HepG2 (cell line): ENCODE data around the gene BGN. TPM values are rescaled to one million over a fixed set of nuclear protein-coding genes. Genes with fewer than 3 reads are reported as not detected.

ENCODE experiments used
- ATAC-seq: fragments of 200-7000 bp; cut with Tn5 transposase; 3 replicates; pipeline ENCODE4 v1.9.1; 2020; ENCODE audit warnings: mild to moderate bottlenecking, moderate library complexity
- BruUV-seq: library from RNA; stranded (reverse); fragments of 400-500 nt; replicated peaks from 2 replicates; lab custom pipeline; 2021; lab: Mats Ljungman, UMichigan
- CTCF ChIA-PET: fragments of 300-600 bp; formaldehyde crosslinking; extraction: SDS; loops from one replicate; lab custom pipeline; 2021; ENCODE audit warnings: low total read pairs, inconsistent platforms, low intra/inter-chr PET ratio; lab: Yijun Ruan, JAX
- POLR2A ChIA-PET: fragments of 350-600 bp; sonication (Branson Sonifier 250); formaldehyde crosslinking; loops from one replicate; lab custom pipeline; 2020; ENCODE audit warnings: antibody characterized with exemption, inconsistent platforms; lab: Yijun Ruan, JAX
- DNase-seq: peaks from one replicate; pipeline ENCODE4 v3.0.0-alpha.2; 2015; ENCODE audit warnings: low spot score
- FAIRE-seq: peaks from 3 replicates; lab custom pipeline; 2011; peaks lifted over from hg19 to GRCh38; lab: Jason Lieb, UNC
- H2AFZ ChIP-seq: one replicate; pipeline ENCODE4 v1.6.1; 2011; ENCODE audit warnings: low read length, inconsistent platforms
- H3K27ac ChIP-seq: fragments of 300-600 bp; 3 replicates; pipeline ENCODE4 v1.8.0; 2011; ENCODE audit warnings: mixed run types, mild to moderate bottlenecking, mixed read lengths, low read length, inconsistent platforms; ENCODE audit not compliant: insufficient read depth; ENCODE audit errors: extremely low read length
- H3K27me3 ChIP-seq, 2 experiments: fragments of 200-600 bp in 1 of 2; 2 replicates in 1 of 2; 3 replicates in 1 of 2; pipeline versions ENCODE4 v1.6.0 to v1.8.0; 2011; ENCODE audit warnings: low read length in 2 of 2, mild to moderate bottlenecking in 2 of 2, moderate library complexity in 2 of 2, inconsistent platforms in 1 of 2; ENCODE audit not compliant: insufficient read depth in 2 of 2, control insufficient read depth in 1 of 2
- H3K36me3 ChIP-seq, 2 experiments: fragments of 200-600 bp in 1 of 2; replicated peaks in 1 of 2; 2 replicates in 1 of 2; 3 replicates in 1 of 2; pipeline versions ENCODE4 v1.5.1 to v1.8.0; 2011; ENCODE audit warnings: low read length in 2 of 2, inconsistent platforms in 1 of 2; ENCODE audit not compliant: insufficient read depth in 2 of 2, control insufficient read depth in 1 of 2
- H3K4me1 ChIP-seq: 2 replicates; pipeline ENCODE4 v1.5.1; 2012; ENCODE audit warnings: low read length, inconsistent platforms; ENCODE audit not compliant: insufficient read depth
- H3K4me2 ChIP-seq: 2 replicates; pipeline ENCODE4 v1.6.0; 2011; ENCODE audit warnings: low read depth, low read length, inconsistent platforms
- H3K4me3 ChIP-seq, 3 experiments: fragments of 200-600 bp in 1 of 3; sonication (generic), shearing (Covaris generic) in 1 of 3; replicated peaks in 1 of 3; 2 replicates each; pipeline ENCODE4 v1.5.1; 2011 to 2016; ENCODE audit warnings: low read length in 3 of 3, inconsistent platforms in 2 of 3, low read depth in 2 of 3, mild to moderate bottlenecking in 2 of 3, control low read depth in 1 of 3, mixed read lengths in 1 of 3; ENCODE audit not compliant: insufficient read depth in 1 of 3
- H3K79me2 ChIP-seq: one replicate; pipeline ENCODE4 v1.6.1; 2011; ENCODE audit warnings: low read length, inconsistent platforms; ENCODE audit not compliant: insufficient read depth
- H3K9ac ChIP-seq: 2 replicates; pipeline ENCODE4 v1.6.0; 2011; ENCODE audit warnings: mild to moderate bottlenecking, low read depth, low read length, inconsistent platforms; ENCODE audit not compliant: insufficient read depth
- H3K9me3 ChIP-seq: 2 replicates; pipeline ENCODE4 v1.5.1; 2012; ENCODE audit warnings: mild to moderate bottlenecking, low read length
- H4K20me1 ChIP-seq: 2 replicates; pipeline ENCODE4 v1.6.0; 2011; ENCODE audit warnings: inconsistent platforms, mild to moderate bottlenecking, low read length, moderate library complexity; ENCODE audit not compliant: insufficient read depth
- DNMT3B ChIP-seq: conservative IDR thresholded peaks from 2 replicates; pipeline ENCODE4 v1.6.1; 2016; ENCODE audit warnings: missing biosample characterization, control low read depth
- MEF2D ChIP-seq: sonication (generic); formaldehyde crosslinking; IDR thresholded peaks from 2 replicates; pipeline ENCODE4 v1.5.1; 2020; ENCODE audit warnings: mild to moderate bottlenecking, missing genetic modification reagents
- MTA1 ChIP-seq: sonication (generic); formaldehyde crosslinking; IDR thresholded peaks from 2 replicates; pipeline ENCODE4 v1.4.0; 2020; ENCODE audit warnings: missing genetic modification reagents, mild to moderate bottlenecking, borderline replicate concordance
- REPIN1 ChIP-seq: sonication (generic); formaldehyde crosslinking; IDR thresholded peaks from 2 replicates; pipeline ENCODE4 v1.8.0; 2022; ENCODE audit warnings: missing genetic modification reagents, low read depth, mild to moderate bottlenecking, borderline replicate concordance
- ZNF263 ChIP-seq: sonication (generic); formaldehyde crosslinking; IDR thresholded peaks from 2 replicates; pipeline ENCODE4 v1.4.0; 2020; ENCODE audit warnings: missing genetic modification reagents
- ZNF543 ChIP-seq: sonication (generic); formaldehyde crosslinking; IDR thresholded peaks from 2 replicates; pipeline ENCODE4 v1.4.0; 2020; ENCODE audit warnings: mild to moderate bottlenecking, missing genetic modification reagents
- WGBS: methylation state at CpG from one replicate; pipeline ENCODE4 v1.1.6; 2017; ENCODE audit warnings: low lambda C conversion rate; 5-methylcytosine and 5-hydroxymethylcytosine counted together
- in situ Hi-C: cut with HindIII; loops from 2 replicates; pipeline ENCODE4 v1.10.0; 2017; ENCODE audit warnings: low pct_unique_long_range_greater_than_20kb; ENCODE audit not compliant: extremely low pct_ligation_motif_present
- intact Hi-C: fragments of 100-400 bp; cut with micrococcal nuclease; formaldehyde crosslinking; loops from one replicate; pipeline ENCODE4 v1.10.0; 2022; ENCODE audit not compliant: unreplicated experiment
- polyA plus RNA-seq, 8 experiments: library from polyadenylated mRNA; depleted of rRNA in 3 of 8; stranded (reverse) in 7 of 8; unstranded in 1 of 8; fragments of >200 nt; fragmentation: Illumina TruSeq in 4 of 8; extraction: Trizol in 4 of 8; gene quantifications; 2 replicates each; pipeline versions ENCODE4 v1.2.1 to v1.2.3, GENCODE V29; 2011 to 2016; ENCODE audit warnings: low read depth in 4 of 8, missing spikeins in 1 of 8, mixed read lengths in 1 of 8; ENCODE audit not compliant: insufficient read depth in 1 of 8
- total RNA-seq, 5 experiments: library from RNA; depleted of rRNA; stranded (reverse); fragments of >200 nt; fragmentation: Illumina TruSeq; extraction: Trizol; gene quantifications; 2 replicates each; pipeline ENCODE4 v1.2.3, GENCODE V29; 2016; ENCODE audit warnings: low read depth in 1 of 5
- TF ChIP-seq, protein P1 (sequence below): sonication (generic); formaldehyde crosslinking; IDR thresholded peaks from 2 replicates; pipeline ENCODE4 v1.4.0; 2020; ENCODE audit warnings: mild to moderate bottlenecking, missing genetic modification reagents
- TF ChIP-seq, protein P2 (sequence below): sonication (generic); formaldehyde crosslinking; IDR thresholded peaks from 2 replicates; pipeline ENCODE4 v1.5.0; 2020; ENCODE audit warnings: mild to moderate bottlenecking, missing genetic modification reagents, borderline replicate concordance

BGN gene
- total and polyA plus RNA-seq, 2 of the 13 experiments (the other 11 are each of a cell fraction or from before 2014, with no cell fraction given) = 0.18 to 0.63 TPM

DNA sequence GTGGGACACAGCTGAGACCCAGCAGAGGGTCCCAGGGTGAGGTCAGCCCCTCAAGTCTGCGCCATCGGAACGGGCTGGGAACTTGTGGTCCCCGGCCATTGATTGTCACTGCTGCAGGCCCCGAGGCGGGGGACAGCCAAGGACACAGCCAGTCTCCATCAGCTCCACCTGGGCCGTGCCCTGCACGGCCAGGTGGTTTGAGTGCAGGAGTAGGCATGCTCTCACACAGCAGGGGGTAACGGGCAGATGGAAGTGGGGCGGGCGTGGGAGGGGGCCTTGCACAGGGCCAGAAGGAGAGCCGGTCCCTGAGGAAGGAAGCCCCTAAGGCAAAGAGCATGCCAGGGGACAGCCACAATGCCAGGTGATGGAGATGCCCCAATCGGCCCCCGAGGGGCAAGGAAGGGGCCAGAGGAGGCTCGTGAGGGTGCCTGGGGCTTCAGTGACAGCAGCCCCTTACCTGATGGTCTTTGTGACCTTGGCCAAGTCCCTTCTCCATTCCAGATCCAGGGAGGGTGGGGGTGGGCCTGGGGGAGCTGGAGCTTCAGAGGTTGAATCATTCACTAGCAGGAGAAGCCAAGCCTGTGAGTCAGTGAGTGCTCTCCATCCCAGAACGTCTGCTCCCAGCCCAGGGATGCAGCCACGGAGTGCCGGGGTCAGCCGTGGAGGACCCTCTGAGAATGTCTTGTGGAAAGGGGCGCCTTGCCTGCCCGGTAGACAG, 24.9 kb downstream of the BGN start:
- no CpG with 5 or more reads among the region's 21 CpGs for WGBS
- Histone ChIP-seq H2AFZ (no peak overlapping the region), H4K20me1 (no peaks in the 10 kb centered on the region), H3K4me1 (no peaks in the 10 kb centered on the region), H3K79me2 (no peaks in the 10 kb centered on the region), H3K4me3 (no peak overlapping the region), H3K36me3 (no peaks in the 10 kb centered on the region), H3K4me2 (no peak overlapping the region), H3K27me3 (peaks cover 0 to 10% of the 10 kb centered on the region in 2 experiments; a peak in 1 of 5 replicates), H3K27ac (no peak overlapping the region), H3K9ac (no peak overlapping the region), H3K9me3 (no peaks in the 10 kb centered on the region)
- ATAC-seq (no peak), DNase-seq (no peak), FAIRE-seq (no peak)
- CTCF ChIA-PET = no interaction called here
- intact Hi-C loops (no loop called here), in situ Hi-C loops (no loop called here)
- POLR2A ChIA-PET = no interaction called here
- no peak for TF ChIP-seq MEF2D (CRISPR knock-in tag)
- TF ChIP-seq REPIN1 (CRISPR knock-in tag) = no peak
- TF ChIP-seq, protein P1, sequence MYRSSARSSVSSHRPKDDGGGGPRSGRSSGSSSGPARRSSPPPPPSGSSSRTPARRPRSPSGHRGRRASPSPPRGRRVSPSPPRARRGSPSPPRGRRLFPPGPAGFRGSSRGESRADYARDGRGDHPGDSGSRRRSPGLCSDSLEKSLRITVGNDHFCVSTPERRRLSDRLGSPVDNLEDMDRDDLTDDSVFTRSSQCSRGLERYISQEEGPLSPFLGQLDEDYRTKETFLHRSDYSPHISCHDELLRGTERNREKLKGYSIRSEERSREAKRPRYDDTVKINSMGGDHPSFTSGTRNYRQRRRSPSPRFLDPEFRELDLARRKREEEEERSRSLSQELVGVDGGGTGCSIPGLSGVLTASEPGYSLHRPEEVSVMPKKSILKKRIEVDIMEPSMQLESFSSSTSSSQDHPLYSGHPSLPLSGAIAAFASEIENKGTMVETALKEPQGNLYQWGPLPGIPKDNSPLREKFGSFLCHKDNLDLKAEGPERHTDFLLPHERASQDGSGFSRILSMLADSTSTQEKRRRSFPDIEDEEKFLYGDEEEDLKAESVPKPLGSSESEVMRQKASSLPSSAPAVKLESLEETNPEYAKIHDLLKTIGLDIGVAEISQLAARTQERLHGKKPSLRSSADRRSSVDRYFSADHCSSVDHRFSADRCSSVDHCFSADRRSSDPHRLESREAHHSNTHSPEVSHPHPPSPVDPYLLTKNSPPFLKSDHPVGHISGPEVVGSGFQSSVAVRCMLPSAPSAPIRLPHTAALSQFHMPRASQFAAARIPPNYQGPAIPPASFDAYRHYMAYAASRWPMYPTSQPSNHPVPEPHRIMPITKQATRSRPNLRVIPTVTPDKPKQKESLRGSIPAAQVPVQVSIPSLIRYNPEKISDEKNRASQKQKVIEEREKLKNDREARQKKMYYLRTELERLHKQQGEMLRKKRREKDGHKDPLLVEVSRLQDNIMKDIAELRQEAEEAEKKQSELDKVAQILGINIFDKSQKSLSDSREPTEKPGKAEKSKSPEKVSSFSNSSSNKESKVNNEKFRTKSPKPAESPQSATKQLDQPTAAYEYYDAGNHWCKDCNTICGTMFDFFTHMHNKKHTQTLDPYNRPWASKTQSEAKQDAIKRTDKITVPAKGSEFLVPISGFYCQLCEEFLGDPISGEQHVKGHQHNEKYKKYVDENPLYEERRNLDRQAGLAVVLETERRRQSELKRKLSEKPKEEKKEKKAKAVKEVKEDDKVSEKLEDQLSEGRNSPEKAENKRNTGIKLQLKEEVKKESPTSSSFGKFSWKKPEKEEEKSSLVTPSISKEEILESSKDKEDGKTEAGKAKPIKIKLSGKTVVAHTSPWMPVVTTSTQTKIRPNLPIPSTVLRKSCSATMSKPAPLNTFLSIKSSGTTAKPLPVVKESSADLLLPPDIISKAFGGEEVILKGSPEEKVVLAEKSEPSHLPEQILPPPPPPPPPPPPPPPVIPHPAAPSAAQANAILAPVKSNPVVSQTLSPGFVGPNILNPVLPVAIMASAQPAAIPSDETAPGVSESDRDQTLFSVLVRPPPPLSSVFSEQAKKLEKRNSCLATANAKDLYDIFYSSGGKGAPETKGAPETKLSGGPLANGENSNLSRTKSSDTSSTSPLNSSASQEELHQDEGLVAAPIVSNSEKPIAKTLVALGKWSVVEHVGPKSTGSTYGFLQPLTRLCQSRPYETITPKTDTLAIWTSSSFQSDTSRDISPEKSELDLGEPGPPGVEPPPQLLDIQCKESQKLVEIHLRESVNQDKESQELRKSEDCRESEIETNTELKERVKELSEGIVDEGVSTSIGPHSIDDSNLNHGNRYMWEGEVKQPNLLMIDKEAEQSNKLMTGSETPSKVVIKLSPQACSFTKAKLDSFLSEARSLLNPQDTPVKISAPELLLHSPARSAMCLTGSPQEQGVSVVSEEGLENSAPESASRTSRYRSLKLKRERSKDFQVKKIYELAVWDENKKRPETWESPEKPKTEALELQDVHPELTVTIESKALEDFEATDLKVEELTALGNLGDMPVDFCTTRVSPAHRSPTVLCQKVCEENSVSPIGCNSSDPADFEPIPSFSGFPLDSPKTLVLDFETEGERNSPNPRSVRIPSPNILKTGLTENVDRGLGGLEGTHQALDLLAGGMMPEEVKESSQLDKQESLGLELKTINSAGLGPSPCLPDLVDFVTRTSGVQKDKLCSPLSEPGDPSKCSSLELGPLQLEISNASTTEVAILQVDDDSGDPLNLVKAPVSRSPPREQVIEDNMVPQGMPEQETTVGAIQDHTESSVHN (CRISPR knock-in tag) = no peak
- TF ChIP-seq DNMT3B (CRISPR knock-in tag) = no peak
- no peak for TF ChIP-seq ZNF543 (CRISPR knock-in tag)
- no peak for TF ChIP-seq MTA1 (CRISPR knock-in tag)
- TF ChIP-seq, protein P2, sequence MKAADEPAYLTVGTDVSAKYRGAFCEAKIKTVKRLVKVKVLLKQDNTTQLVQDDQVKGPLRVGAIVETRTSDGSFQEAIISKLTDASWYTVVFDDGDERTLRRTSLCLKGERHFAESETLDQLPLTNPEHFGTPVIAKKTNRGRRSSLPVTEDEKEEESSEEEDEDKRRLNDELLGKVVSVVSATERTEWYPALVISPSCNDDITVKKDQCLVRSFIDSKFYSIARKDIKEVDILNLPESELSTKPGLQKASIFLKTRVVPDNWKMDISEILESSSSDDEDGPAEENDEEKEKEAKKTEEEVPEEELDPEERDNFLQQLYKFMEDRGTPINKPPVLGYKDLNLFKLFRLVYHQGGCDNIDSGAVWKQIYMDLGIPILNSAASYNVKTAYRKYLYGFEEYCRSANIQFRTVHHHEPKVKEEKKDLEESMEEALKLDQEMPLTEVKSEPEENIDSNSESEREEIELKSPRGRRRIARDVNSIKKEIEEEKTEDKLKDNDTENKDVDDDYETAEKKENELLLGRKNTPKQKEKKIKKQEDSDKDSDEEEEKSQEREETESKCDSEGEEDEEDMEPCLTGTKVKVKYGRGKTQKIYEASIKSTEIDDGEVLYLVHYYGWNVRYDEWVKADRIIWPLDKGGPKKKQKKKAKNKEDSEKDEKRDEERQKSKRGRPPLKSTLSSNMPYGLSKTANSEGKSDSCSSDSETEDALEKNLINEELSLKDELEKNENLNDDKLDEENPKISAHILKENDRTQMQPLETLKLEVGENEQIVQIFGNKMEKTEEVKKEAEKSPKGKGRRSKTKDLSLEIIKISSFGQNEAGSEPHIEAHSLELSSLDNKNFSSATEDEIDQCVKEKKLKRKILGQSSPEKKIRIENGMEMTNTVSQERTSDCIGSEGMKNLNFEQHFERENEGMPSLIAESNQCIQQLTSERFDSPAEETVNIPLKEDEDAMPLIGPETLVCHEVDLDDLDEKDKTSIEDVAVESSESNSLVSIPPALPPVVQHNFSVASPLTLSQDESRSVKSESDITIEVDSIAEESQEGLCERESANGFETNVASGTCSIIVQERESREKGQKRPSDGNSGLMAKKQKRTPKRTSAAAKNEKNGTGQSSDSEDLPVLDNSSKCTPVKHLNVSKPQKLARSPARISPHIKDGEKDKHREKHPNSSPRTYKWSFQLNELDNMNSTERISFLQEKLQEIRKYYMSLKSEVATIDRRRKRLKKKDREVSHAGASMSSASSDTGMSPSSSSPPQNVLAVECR (CRISPR knock-in tag) = no peak
- no peak for TF ChIP-seq ZNF263 (CRISPR knock-in tag)
- BruUV-seq = no TSS peak
